ENCODE data around the gene NRIP3.
A peak's percentile ranks its signal among the peaks of the same experiment; 100 is the strongest.
"Not testable (repeated sequence)": the region's sequence is repeated elsewhere in the genome, so short reads cannot be mapped to it uniquely, and the experiment has no call there.

NRIP3 gene

DNA sequence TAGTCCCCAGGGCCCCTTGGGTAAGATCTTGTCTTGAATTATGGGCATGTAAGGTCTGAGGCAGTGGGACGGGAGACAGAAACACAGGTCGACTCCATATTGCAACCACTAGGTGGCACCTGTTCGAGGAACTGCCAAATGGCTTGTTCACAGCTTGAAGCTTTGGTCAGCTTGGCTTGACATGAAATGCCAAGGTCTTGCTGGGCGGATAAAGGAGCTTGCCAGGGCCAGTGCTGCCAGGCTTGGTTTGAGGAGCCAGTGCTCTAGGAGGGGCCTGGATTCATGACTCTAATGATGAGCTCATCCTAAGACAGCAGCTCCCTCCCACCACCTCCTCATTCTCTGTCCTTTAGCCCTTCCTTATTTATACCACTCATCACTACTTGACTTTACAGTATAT is 11.9 kb upstream of the NRIP3 start:
- peak; percentile 66 for DNase-seq

DNA sequence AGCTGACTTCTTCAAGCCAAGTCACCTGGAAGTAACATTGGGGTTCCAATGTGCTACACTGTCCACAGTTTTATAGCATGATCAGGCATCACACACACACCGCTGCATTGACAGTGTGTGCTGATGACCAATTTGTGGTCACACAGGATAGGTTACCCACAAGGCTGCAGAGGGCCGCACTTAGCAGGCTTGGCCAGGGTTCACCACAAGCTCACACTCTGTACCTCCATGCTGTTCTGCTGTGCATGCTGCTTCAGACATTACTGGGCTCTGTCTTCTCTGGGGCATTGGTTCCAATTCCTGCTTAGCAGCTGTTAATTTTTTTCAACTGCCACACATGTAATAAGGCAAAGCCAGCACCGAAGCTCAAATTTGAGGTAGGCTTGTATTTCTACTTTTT is 11.0 kb upstream of the NRIP3 start:
- DNase-seq = no peak

- DNase-seq = no peak
Measured at GRCh38 chr11:9013373-9013772, 9.6 kb upstream of the NRIP3 start.

DNA sequence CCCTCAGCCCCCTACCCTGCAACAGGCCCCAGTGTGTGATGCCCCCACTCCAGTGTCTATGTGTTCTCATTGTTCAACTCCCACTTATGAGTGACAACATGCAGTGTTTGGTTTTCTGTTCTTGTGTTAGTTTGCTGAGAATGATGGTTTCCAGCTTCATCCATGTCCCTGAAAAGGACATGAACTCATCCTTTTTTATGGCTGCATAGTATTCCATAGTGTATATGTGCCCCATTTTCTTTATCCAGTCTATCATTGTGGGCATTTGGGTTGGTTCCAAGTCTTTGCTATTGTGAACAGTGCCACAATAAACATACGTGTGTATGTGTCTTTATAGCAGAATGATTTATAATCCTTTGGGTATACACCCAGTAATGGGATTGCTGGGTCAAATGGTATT is 5.7 kb upstream of the NRIP3 start:
- DNase-seq = not testable (repeated sequence)

DNA sequence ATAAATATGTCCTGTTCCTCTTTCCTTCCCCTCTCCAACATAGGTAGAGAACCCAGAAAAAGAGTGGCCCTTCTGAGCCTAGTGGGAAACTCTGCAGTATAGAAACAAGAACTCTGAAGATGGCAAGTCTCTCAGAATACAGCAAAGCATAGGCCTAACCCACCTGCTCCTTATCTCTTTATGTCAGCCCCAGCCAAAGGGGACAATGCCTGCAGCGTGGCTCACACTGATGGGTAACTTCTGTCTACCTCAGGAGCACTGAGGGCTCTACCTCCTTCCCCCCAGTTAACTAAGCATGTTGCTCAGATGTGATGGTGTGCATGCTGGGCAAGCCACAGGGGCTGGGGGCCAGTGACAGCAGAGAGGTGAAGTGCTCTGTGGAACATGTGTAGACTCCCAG is 4.9 kb upstream of the NRIP3 start:
- no peak for DNase-seq

DNA sequence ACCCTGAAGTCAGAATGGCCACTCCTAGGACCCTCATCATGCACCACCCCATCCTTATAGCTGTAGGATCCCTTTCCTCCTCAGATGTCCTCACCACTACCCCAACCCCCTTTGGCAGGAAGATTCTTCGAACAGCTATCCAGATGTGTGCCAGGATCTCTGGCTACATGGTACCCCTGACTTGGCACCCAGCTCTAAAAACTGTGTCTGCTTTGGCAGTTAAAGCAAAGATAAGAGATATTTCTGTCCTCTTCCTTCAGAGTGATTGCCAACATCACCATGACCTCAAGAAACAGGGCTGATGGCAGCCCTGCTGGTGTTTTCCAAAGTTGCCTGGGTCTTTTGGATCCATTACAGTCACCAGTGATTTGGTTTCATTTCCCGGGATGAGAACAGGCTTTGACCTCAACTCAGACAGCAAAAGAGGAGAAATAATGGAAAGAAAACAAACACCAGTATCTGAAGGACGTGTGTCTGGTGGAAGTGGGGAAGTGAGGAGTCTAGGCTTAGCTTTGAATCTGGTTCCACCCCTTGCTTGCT is 4.3 kb upstream of the NRIP3 start:
- DNase-seq = no peak

GRCh38 chr11:9005087-9005486 is 1.3 kb upstream of the NRIP3 start:
- no peak for DNase-seq

- DNase-seq = no peak
Measured at GRCh38 chr11:9004183-9004926, 554 bp upstream of the NRIP3 start.

- DNase-seq = no peak
Measured at GRCh38 chr11:9002920-9003572, 755 bp downstream of the NRIP3 start.

GRCh38 chr11:9001736-9002135 is 2.1 kb downstream of the NRIP3 start:
- DNase-seq = no peak

GRCh38 chr11:8998017-8998416 is 5.8 kb downstream of the NRIP3 start:
- no peak for DNase-seq

DNA sequence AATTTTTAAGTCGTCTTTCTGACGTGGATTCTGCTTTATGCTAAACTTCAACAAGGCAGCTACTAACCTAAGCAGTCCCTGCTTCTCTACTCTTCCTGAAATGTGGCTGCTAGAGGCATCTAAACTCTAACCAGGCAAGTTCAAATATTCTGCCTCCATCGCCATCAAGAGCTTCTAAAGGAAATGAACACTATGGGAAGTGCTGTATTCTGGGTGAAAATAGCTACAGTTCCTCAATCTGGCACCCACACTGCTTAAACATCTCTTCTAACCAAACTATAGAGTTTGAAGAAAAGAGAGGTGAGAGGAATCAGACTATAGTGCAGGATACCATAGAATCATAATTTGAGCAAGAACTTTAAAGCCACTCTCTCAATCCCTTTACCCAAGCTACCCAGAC is 6.3 kb downstream of the NRIP3 start:
- no peak for DNase-seq

DNA sequence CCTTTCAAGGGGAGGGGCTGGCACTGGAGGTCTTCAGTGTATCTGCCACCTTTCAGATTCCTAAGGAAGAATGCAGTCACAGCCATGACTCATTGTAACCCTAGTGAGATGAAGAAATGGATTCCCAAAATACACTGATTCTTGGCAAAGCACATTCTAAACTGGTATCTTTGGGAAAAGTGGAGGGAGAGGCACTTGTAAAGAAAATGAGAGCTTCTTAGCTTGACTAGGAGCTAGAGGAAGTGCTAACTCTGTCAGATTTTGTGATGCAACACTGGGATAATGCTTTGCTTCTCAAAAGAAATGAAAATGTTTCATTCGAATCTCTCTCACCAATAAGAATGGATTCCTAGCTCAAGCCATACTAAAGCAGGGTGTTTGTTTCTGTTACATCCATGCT is 14.3 kb downstream of the NRIP3 start:
- no peak for DNase-seq

GRCh38 chr11:8988329-8989234 is 15.2 kb downstream of the NRIP3 start:
- DNase-seq = no peak

- DNase-seq = no peak
Measured at GRCh38 chr11:8987446-8987845, 16.4 kb downstream of the NRIP3 start.

DNA sequence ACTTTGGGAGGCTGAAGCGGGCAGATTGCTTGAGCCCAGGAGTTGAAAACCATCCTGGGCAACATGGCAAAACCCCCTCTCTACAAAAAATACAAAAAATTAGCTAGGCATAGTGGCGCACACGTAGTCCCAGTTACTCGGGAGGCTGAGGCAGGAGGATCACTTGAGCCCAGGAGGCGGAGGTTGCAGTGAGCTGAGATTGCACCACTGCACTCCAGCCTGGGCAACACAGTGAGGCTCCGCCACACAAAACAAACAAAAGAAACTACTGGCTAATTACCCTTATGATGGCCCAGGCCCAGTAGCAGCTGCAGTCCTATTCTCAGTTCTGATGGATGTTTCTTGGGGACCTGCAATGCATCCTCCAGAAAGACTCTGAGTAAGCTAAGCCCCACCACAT is 17.0 kb downstream of the NRIP3 start:
- not testable (repeated sequence) for DNase-seq

DNA sequence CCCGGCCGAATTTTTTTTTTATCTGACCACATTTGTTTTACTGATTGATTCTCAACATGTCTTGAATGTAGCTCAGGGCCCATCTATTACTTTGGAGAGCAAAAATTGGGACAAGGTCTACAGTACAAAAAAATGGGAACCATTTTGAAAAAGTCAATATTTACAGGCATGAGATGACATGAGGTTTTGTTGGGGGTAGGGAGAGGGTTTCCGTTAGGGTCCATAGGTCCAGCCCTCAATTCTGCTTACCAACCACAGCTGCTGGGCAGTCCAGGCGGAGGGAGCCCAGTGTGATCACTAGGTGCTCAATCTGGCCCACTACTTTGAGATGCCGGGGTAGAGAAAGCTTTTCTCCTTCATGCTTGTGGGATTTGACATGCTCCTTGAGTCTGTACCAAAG is 18.3 kb downstream of the NRIP3 start:
- DNase-seq = no peak

GRCh38 chr11:8983552-8983951 is 20.2 kb downstream of the NRIP3 start:
- DNase-seq = no peak

DNA sequence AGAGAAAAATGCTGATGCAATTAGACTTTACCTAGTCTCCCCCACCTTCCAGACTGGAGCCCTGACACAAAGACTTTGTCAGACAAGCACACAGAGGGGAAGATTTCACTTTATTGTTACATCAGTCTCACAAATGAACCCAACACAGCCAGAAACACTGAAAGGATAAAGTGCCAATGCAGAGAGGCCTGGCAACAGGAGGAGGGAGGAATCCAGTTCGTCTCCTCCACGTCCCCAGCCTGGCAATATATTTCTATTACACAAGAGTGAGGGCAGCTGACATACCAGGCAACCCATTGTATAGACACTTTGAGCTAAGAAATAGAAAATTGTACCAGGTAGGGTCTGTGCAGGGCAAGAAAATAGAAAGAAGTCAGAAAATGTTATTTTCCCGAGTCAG is 23.3 kb downstream of the NRIP3 start:
- no peak for DNase-seq

DNA sequence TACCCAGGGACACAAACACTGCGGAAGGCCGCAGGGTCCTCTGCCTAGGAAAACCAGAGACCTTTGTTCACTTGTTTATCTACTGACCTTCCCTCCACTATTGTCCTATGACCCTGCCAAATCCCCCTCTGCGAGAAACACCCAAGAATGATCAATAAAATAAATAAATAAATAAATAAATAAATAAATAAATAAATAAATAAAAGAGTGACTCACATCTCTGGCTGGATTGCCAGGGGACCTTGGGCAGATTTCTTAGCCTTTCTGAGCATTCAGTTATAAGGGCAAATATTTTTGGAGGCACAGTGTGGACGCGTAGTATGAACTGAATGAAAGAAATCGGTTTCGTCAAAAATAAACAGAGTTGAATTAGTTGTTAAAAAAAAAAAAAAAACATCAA is 24.4 kb downstream of the NRIP3 start:
- not testable (repeated sequence) for DNase-seq

DNA sequence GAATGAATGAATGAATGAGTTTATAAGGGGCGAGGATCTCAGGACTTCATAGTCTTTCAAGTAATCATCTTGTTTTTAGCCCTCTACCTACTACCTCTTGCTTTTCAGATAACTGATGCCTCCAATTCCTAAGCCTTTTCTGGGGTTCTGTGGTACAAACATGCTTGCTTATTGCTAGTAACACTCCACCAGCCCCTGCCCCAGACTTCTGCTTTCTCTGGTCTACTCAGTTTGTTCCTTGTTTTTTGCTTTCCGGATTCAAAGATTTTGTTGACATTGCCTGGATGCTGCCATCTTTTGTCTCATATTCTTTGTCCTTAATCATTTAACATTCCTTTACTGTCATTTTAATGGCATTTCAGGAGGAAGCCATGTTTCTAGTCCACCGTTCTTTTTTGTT is 30.7 kb downstream of the NRIP3 start:
- DNase-seq = no peak

- DNase-seq = no peak
Measured at GRCh38 chr11:8971924-8972316, 31.9 kb downstream of the NRIP3 start.

- no peak for DNase-seq
Measured at GRCh38 chr11:8971196-8971923, 32.4 kb downstream of the NRIP3 start.

All from NCI-H446 treated with DMSO at 0.1 percent for 48 hours (cell line).